SK-N-SH (cell line): ENCODE results near the gene PPRC1. TPM values are rescaled to one million over a fixed set of nuclear protein-coding genes. Genes with fewer than 3 reads are reported as not detected.
A peak's percentile ranks its signal among the peaks of the same experiment; 100 is the strongest.

ENCODE experiments used
- CTCF ChIA-PET: fragments of 300-600, 350-600 bp; formaldehyde crosslinking; extraction: SDS; loops from one replicate; lab custom pipeline; 2021; lab: Yijun Ruan, JAX
- POLR2A ChIA-PET: fragments of 350-600 bp; sonication (Branson Sonifier 250); formaldehyde crosslinking; extraction: SDS; loops from one replicate; lab custom pipeline; 2020; ENCODE audit warnings: antibody characterized with exemption, inconsistent platforms; lab: Yijun Ruan, JAX
- DNase-seq: peaks from one replicate; pipeline ENCODE4 v3.0.0; 2012
- H2AFZ ChIP-seq: fragments of 200-600 bp; sonication (generic); 2 replicates; pipeline ENCODE4 v1.8.1; 2016; ENCODE audit warnings: antibody characterized with exemption, mild to moderate bottlenecking, low read depth
- H3F3A ChIP-seq: fragments of 200-600 bp; sonication (generic); replicated peaks from 2 replicates; pipeline ENCODE3; 2016; ENCODE audit warnings: antibody characterized with exemption, mild to moderate bottlenecking; ENCODE audit not compliant: insufficient read depth
- H3K27ac ChIP-seq, 2 experiments: fragments of 200-500 bp in 1 of 2; fragments of 200-600 bp in 1 of 2; sonication (Bioruptor generic) in 1 of 2; sonication (generic), shearing (Covaris generic) in 1 of 2; 2 replicates each; pipeline versions ENCODE4 v1.5.1 to v1.6.1; 2014 to 2016; ENCODE audit warnings: low read depth in 2 of 2, inconsistent platforms in 1 of 2, low read length in 1 of 2, mild to moderate bottlenecking in 1 of 2, mixed read lengths in 1 of 2
- H3K27me3 ChIP-seq: fragments of 200-600 bp; sonication (generic), shearing (Covaris generic); 2 replicates; pipeline ENCODE4 v1.6.1; 2016; ENCODE audit warnings: mixed run types; ENCODE audit not compliant: insufficient read depth
- H3K36me3 ChIP-seq, 2 experiments: fragments of 200-500 bp in 1 of 2; fragments of 200-600 bp in 1 of 2; sonication (Bioruptor generic) in 1 of 2; sonication (generic) in 1 of 2; replicated peaks in 1 of 2; 2 replicates each; pipeline versions ENCODE3 to v1.5.1; 2014 to 2016; ENCODE audit warnings: low read length in 1 of 2, mild to moderate bottlenecking in 1 of 2; ENCODE audit not compliant: insufficient read depth in 2 of 2, control insufficient read depth in 1 of 2
- H3K4me1 ChIP-seq, 2 experiments: fragments of 200-500 bp in 1 of 2; fragments of 200-600 bp in 1 of 2; sonication (Bioruptor generic) in 1 of 2; sonication (generic), shearing (Covaris generic) in 1 of 2; 2 replicates each; pipeline versions ENCODE4 v1.5.1 to v1.6.1; 2014 to 2016; ENCODE audit warnings: low read depth in 1 of 2, low read length in 1 of 2, mixed run types in 1 of 2; ENCODE audit not compliant: insufficient read depth in 2 of 2, control insufficient read depth in 1 of 2
- H3K4me2 ChIP-seq: fragments of 200-600 bp; sonication (generic), shearing (Covaris generic); 2 replicates; pipeline ENCODE4 v1.6.1; 2017; ENCODE audit warnings: mixed run types
- H3K4me3 ChIP-seq, 2 experiments: fragments of 200-500 bp in 1 of 2; fragments of 200-600 bp in 1 of 2; sonication (Bioruptor generic) in 1 of 2; sonication (generic), shearing (Covaris generic) in 1 of 2; 2 replicates each; pipeline versions ENCODE4 v1.5.1 to v1.8.1; 2014 to 2016; ENCODE audit warnings: low read depth in 2 of 2, inconsistent platforms in 1 of 2, low read length in 1 of 2, mild to moderate bottlenecking in 1 of 2, mixed read lengths in 1 of 2, moderate library complexity in 1 of 2
- H3K79me2 ChIP-seq: fragments of 200-600 bp; sonication (generic); 2 replicates; pipeline ENCODE4 v1.8.1; 2017; ENCODE audit warnings: mild to moderate bottlenecking; ENCODE audit not compliant: insufficient read depth
- H3K9ac ChIP-seq: fragments of 200-600 bp; sonication (generic); 2 replicates; pipeline ENCODE4 v1.6.1; 2017; ENCODE audit warnings: mixed run types
- H3K9me2 ChIP-seq: fragments of 200-600 bp; sonication (generic); 2 replicates; pipeline ENCODE4 v1.6.1; 2017; ENCODE audit warnings: mixed run types
- H3K9me3 ChIP-seq: fragments of 200-600 bp; sonication (generic); 2 replicates; pipeline ENCODE4 v1.6.1; 2017; ENCODE audit warnings: mixed run types, mild to moderate bottlenecking, moderate library complexity
- H4K20me1 ChIP-seq: fragments of 200-600 bp; sonication (generic); 2 replicates; pipeline ENCODE4 v1.6.1; 2017; ENCODE audit warnings: mild to moderate bottlenecking, mixed run types; ENCODE audit not compliant: insufficient read depth
- CHD2 ChIP-seq: fragments of 150-350 bp; IDR thresholded peaks from 2 replicates; pipeline ENCODE4 v1.6.1; 2018; ENCODE audit warnings: low read length; ENCODE audit not compliant: partially characterized antibody
- EZH2phosphoT487 ChIP-seq: fragments of 200-600 bp; sonication (generic); IDR thresholded peaks from 2 replicates; pipeline ENCODE4 v1.6.1; 2017; ENCODE audit warnings: low read depth, mixed run types, mild to moderate bottlenecking, antibody characterized with exemption, moderate library complexity, borderline replicate concordance
- FOXJ3 ChIP-seq: sonication (generic); formaldehyde crosslinking; IDR thresholded peaks from 2 replicates; pipeline ENCODE4 v1.5.1; 2020; ENCODE audit warnings: mild to moderate bottlenecking, missing genetic modification reagents
- GABPA ChIP-seq: IDR thresholded peaks from 2 replicates; pipeline ENCODE4 v1.4.0; 2012; ENCODE audit warnings: low read depth, mild to moderate bottlenecking
- NRF1 ChIP-seq: IDR thresholded peaks from 2 replicates; pipeline ENCODE4 v1.6.1; 2012; ENCODE audit warnings: low read depth, mild to moderate bottlenecking, low read length
- POLR2AphosphoS5 ChIP-seq: IDR thresholded peaks from 2 replicates; pipeline ENCODE4 v1.6.1; 2012; ENCODE audit warnings: low read depth, low read length
- RCOR1 ChIP-seq: fragments of 150-350 bp; IDR thresholded peaks from 2 replicates; pipeline ENCODE4 v1.6.1; 2017; ENCODE audit warnings: antibody characterized with exemption, low read length
- TAF1 ChIP-seq: IDR thresholded peaks from 2 replicates; pipeline ENCODE4 v1.6.1; 2012; ENCODE audit warnings: low read depth, mild to moderate bottlenecking, low read length, moderate library complexity, borderline replicate concordance
- TCF12 ChIP-seq: IDR thresholded peaks from 2 replicates; pipeline ENCODE4 v1.4.0; 2012
- WGBS: methylation state at CpG from one replicate; pipeline ENCODE4 v1.1.6; 2017; ENCODE audit warnings: low lambda C conversion rate; 5-methylcytosine and 5-hydroxymethylcytosine counted together
- polyA plus RNA-seq, 3 experiments: library from polyadenylated mRNA; depleted of rRNA; stranded (reverse); fragments of >200 nt; gene quantifications; 2 replicates each; pipeline ENCODE4 v1.2.3, GENCODE V29; 2012
- TF ChIP-seq, protein P1 (sequence below): IDR thresholded peaks from 2 replicates; pipeline ENCODE4 v1.6.1; 2012; ENCODE audit warnings: mild to moderate bottlenecking, low read depth, low read length, moderate library complexity
- TF ChIP-seq, protein P2 (sequence below): IDR thresholded peaks from 2 replicates; pipeline ENCODE4 v1.4.0; 2012; ENCODE audit warnings: low read depth
- TF ChIP-seq, protein P3 (sequence below): IDR thresholded peaks from 2 replicates; pipeline ENCODE4; 2012

Gene PPRC1
- polyA plus RNA-seq, 1 of the 3 experiments (the other 2 are of a cell fraction) = 23.1 TPM

DNA sequence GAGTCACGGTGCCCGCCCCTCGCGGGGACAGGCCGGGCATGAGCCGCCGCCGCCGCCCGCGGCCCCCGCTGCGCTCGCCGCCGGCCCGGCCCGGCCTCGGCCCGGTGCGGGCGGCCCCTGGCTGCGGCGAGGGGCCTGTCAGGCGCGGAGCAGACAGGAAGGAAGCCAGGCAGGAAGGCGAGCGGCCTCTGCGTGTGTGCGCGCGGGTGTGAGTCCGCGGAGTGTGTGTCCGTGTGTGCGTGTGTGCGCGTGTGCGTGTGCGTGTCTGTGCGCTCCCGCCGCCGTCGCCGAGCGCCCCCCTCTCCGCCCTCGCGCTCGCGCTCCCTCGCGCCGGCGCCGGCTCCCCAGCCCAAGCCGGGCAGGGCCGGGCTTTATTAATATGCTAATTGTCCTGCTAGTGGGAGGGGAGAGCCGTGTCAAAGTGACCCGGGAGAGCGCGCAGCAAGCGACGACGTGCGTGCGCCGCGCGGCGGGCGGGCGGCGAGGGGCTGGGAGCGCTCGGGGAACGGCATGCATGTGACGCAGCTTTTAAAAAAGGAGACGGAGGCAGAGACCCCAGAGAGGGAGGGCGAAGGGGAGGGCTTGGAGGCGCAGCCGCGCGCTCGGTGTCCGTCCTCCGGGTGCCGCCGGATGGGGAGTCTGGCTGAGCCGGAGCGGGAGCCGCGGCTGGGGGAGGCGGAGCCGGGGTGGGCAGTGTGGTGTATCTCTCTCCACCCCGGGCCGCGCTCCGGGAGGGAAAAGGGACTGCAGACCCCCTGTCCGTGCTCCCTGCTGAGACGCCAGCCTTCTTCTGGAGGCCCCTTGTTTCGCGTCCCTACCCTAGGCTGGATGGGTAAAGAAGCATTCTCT is 12.5 kb upstream of the PPRC1 start, which contains the start of gene LDB1 (continued):
- TF ChIP-seq FOXJ3 (CRISPR knock-in tag) = no peak
- peak; percentile 62 for TF ChIP-seq NRF1
- no peak for TF ChIP-seq CHD2
- TF ChIP-seq, all 33 proteins: peak for 6

DNA sequence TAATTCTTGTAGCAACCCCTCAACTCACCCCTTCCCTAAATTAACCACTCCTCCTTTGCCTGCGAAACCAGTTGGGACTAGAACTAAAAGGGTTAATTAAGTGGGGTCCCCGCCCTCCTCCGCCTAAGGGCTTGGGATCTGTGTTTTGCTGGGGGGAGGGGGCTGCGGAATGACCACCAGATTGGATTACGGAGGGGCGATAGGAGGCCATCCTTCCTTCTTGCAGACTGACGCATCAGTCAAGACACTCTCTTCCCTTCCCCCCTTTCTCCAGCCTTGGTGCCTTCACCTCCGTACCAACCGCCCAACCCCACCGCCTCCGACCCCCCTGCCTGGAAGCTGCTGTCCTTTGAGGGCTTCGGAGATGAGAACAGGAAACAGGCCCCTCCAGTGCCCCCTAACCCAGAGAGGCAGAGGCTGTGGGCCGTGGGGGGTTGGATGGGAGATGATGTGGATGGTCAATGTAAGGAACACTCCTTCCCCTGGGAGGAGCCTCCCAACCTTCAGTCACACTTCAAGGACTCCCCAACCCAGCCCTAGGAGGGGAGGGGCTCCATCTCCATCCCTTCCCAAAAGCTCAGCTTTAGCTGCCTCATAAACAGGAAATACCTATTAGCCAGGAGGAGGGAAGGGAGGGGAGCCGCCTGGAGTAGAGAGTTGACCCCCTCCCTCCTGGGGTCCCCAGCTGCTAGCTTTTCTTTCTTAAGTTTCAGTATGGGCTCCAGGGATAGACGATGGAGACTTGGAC is 11.7 kb upstream of the PPRC1 start:
- Histone ChIP-seq H4K20me1 (no peaks in the 10 kb centered on the region), H3K79me2 (peaks cover 43% of the 10 kb centered on the region), H3F3A (peaks cover 21% of the 10 kb centered on the region), H3K4me2 (peak overlapping the region; percentile 94), H3K27me3 (no peaks in the 10 kb centered on the region), H3K27ac (peak overlapping the region; percentile 86 to 99), H3K4me1 (peaks cover 34 to 47% of the 10 kb centered on the region in 2 experiments), H3K4me3 (peak overlapping the region; percentile 84 to 86), H2AFZ (peak overlapping the region; percentile 75; the same call in 1 of the 2 replicates), H3K9me2 (no peaks in the 10 kb centered on the region), H3K9me3 (no peaks in the 10 kb centered on the region), H3K9ac (peak overlapping the region; percentile 84), H3K36me3 (no peaks in the 10 kb centered on the region)
- ChIA-PET CTCF (interaction anchor here (1.1 to 3.6 kb wide), 2 partner anchors 11 to 64 kb away, joined by 3 to 39 read pairs; partner anchors contain the start of gene PPRC1), POLR2A (no interaction called here)
- DNase-seq = peak; percentile 74
- WGBS = 13% methylated on average over 12 of the region's 15 CpGs
- TF ChIP-seq GABPA (0 out of 2 replicates have a peak, but pooled peaks have one; percentile 21), TCF12 (peak; percentile 28; the same call in 1 of the 2 replicates), CHD2 (peak; percentile 37), EZH2phosphoT487 (no peak), RCOR1 (no peak), TAF1 (peak; percentile 36; the same call in 1 of the 2 replicates), POLR2AphosphoS5 (peak; percentile 49; the same call in 1 of the 2 replicates)
- TF ChIP-seq, protein P1, sequence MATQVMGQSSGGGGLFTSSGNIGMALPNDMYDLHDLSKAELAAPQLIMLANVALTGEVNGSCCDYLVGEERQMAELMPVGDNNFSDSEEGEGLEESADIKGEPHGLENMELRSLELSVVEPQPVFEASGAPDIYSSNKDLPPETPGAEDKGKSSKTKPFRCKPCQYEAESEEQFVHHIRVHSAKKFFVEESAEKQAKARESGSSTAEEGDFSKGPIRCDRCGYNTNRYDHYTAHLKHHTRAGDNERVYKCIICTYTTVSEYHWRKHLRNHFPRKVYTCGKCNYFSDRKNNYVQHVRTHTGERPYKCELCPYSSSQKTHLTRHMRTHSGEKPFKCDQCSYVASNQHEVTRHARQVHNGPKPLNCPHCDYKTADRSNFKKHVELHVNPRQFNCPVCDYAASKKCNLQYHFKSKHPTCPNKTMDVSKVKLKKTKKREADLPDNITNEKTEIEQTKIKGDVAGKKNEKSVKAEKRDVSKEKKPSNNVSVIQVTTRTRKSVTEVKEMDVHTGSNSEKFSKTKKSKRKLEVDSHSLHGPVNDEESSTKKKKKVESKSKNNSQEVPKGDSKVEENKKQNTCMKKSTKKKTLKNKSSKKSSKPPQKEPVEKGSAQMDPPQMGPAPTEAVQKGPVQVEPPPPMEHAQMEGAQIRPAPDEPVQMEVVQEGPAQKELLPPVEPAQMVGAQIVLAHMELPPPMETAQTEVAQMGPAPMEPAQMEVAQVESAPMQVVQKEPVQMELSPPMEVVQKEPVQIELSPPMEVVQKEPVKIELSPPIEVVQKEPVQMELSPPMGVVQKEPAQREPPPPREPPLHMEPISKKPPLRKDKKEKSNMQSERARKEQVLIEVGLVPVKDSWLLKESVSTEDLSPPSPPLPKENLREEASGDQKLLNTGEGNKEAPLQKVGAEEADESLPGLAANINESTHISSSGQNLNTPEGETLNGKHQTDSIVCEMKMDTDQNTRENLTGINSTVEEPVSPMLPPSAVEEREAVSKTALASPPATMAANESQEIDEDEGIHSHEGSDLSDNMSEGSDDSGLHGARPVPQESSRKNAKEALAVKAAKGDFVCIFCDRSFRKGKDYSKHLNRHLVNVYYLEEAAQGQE = no peak
- TF ChIP-seq, protein P2, sequence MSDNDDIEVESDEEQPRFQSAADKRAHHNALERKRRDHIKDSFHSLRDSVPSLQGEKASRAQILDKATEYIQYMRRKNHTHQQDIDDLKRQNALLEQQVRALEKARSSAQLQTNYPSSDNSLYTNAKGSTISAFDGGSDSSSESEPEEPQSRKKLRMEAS = peak; percentile 34; the same call in 1 of the 2 replicates
- TF ChIP-seq, protein P3, sequence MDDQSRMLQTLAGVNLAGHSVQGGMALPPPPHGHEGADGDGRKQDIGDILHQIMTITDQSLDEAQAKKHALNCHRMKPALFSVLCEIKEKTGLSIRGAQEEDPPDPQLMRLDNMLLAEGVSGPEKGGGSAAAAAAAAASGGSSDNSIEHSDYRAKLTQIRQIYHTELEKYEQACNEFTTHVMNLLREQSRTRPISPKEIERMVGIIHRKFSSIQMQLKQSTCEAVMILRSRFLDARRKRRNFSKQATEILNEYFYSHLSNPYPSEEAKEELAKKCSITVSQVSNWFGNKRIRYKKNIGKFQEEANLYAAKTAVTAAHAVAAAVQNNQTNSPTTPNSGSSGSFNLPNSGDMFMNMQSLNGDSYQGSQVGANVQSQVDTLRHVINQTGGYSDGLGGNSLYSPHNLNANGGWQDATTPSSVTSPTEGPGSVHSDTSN = peak; percentile 8; the same call in 1 of the 2 replicates
